Uterus (tissue), 2 donors: ENCODE results near the gene PGRMC2.

Experiments
- CTCF ChIP-seq, 4 experiments: fragments of 200-600 bp in 2 of 4; fragments of 450-650 bp in 2 of 4; sonication (generic) in 2 of 4; IDR thresholded peaks; one replicate each; pipeline ENCODE4 v1.5.1; 2016 to 2019; ENCODE audit warnings: antibody characterized with exemption in 4 of 4, mild to moderate bottlenecking in 2 of 4, moderate library complexity in 1 of 4
- POLR2A ChIP-seq, 2 donors: fragments of 450-650 bp; IDR thresholded peaks; one replicate each; pipeline ENCODE4 v1.6.1; 2016; ENCODE audit warnings: antibody characterized with exemption in 2 of 2, mild to moderate bottlenecking in 1 of 2, moderate library complexity in 1 of 2

GRCh38 chr4:128256539-128256938, 31.1 kb downstream of the PGRMC2 start:
- TF ChIP-seq CTCF (IDR thresholded peaks at IDR 0.05) (no peak), POLR2A (IDR thresholded peaks at IDR 0.05) (no peak)
